Naive thymus-derived CD8-positive, alpha-beta T cell (primary cell): ENCODE results near the gene SLC39A11. TPM values are rescaled to one million over a fixed set of nuclear protein-coding genes. Genes with fewer than 3 reads are reported as not detected.

Experiments used
- ATAC-seq, 2 donors: fragments of 150-1000 bp; cut with Tn5 transposase in 1 of 2; sonication (Bioruptor Pico), chemical (Tn5 transposase) in 1 of 2; 1 replicate in 1 of 2; 2 replicates in 1 of 2; pipeline ENCODE4 v1.10.0; 2021; ENCODE audit warnings: mild to moderate bottlenecking in 2 of 2, moderate library complexity in 2 of 2
- POLR2A ChIA-PET: fragments of 350-600 bp; sonication (Branson Sonifier 250); formaldehyde crosslinking; loops from one replicate; lab custom pipeline; 2021; ENCODE audit warnings: antibody characterized with exemption; lab: Charles Lee
- DNase-seq, 10 donors: peaks; one replicate each; pipeline versions ENCODE4 v3.0.0 to v3.0.0-alpha.2; 2020 to 2022
- H3K27ac Mint-ChIP-seq, 10 donors: one replicate each; pipeline ENCODE4 v1.8.0; 2020 to 2022; ENCODE audit warnings: mild to moderate bottlenecking in 10 of 10, mixed read lengths in 10 of 10, moderate library complexity in 4 of 10, inconsistent platforms in 1 of 10
- H3K27me3 Mint-ChIP-seq, 5 donors: one replicate each; pipeline ENCODE4 v1.8.0; 2021 to 2022; ENCODE audit warnings: mixed read lengths in 5 of 5
- H3K36me3 Mint-ChIP-seq, 3 donors: one replicate each; pipeline ENCODE4 v1.8.0; 2020 to 2022; ENCODE audit warnings: mixed read lengths in 3 of 3, mild to moderate bottlenecking in 2 of 3, inconsistent platforms in 1 of 3
- H3K4me1 Mint-ChIP-seq, 4 donors: one replicate each; pipeline ENCODE4 v1.8.0; 2021 to 2022; ENCODE audit warnings: mixed read lengths in 4 of 4
- H3K4me3 Mint-ChIP-seq, 10 donors: one replicate each; pipeline ENCODE4 v1.8.0; 2020 to 2022; ENCODE audit warnings: mild to moderate bottlenecking in 10 of 10, mixed read lengths in 10 of 10, moderate library complexity in 6 of 10, inconsistent platforms in 1 of 10
- H3K9me3 Mint-ChIP-seq, 9 donors: one replicate each; pipeline ENCODE4 v1.8.0; 2020 to 2022; ENCODE audit warnings: mixed read lengths in 9 of 9, mild to moderate bottlenecking in 3 of 9, inconsistent platforms in 1 of 9, moderate library complexity in 1 of 9
- polyA plus RNA-seq, 3 donors: library from polyadenylated mRNA; unstranded; fragments of 300-500 nt; fragmentation: Illumina TruSeq; gene quantifications; one replicate each; pipeline ENCODE4 v1.2.3, GENCODE V29; 2021
- total RNA-seq, 8 experiments: library from RNA in 2 of 8; stranded (reverse) in 2 of 8; gene quantifications; one replicate each; pipeline ENCODE4 v1.2.3 and lab custom pipeline; 2021 to 2026

The SLC39A11 gene
- total and polyA plus RNA-seq, 5 experiments from 2014 or later = 6.2 to 14.4 (median 10.3) TPM

DNA sequence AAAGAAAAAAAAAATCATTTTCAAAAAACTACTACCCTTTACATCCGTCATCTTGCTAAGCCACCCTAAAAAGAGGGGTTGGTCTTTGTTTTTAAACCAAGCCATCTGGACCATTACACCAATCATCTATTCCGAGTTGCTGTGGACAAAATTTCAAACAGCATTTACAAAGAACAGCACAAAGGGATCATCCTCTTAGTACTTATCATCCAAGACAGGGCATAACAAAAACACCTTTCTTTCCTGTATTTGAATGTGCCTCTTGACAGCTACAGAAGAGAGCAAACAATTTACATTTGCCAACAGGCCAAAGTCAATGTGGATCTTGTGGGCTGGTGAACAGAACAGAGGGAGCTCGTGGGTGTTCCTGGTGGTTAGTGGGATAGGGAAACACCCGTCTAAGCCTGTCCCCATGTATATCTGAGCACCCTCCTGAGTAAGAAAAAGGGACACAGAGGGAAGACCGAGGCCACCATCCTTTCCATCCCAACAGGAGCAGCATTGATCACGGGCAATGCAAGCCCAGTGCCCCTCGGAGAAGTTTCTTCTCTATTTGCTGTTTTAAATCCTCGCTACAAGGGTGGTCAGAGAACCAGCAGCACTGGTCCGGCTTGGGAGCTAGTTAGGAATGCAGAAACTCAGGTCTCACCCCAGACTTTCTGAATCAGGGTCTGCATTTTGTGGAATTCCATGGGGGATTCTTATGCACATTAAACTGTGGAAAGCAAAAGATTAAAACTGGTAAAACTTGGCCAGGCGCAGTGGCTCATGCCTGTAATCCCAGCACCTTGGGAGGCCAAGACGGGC, 1.9 kb downstream of the SLC39A11 start:
- peaks cover 0 to 5% (median 0%) of the 10 kb centered on the region in 5 donors for H3K27me3 Mint-ChIP-seq
- DNase-seq (no peak), ATAC-seq (no peak)
- POLR2A ChIA-PET = no interaction called here
- H3K4me1 Mint-ChIP-seq = peaks cover 26 to 46% (median 42%) of the 10 kb centered on the region in 4 donors
- peak overlapping the region in 6 of 10 donors; percentile 1 to 87 (median 28) for H3K27ac Mint-ChIP-seq
- H3K4me3 Mint-ChIP-seq = peak overlapping the region; percentile 12 to 62 (median 38)
- no peaks in the 10 kb centered on the region for H3K9me3 Mint-ChIP-seq
- peaks cover 8 to 29% (median 20%) of the 10 kb centered on the region in 3 donors for H3K36me3 Mint-ChIP-seq

DNA sequence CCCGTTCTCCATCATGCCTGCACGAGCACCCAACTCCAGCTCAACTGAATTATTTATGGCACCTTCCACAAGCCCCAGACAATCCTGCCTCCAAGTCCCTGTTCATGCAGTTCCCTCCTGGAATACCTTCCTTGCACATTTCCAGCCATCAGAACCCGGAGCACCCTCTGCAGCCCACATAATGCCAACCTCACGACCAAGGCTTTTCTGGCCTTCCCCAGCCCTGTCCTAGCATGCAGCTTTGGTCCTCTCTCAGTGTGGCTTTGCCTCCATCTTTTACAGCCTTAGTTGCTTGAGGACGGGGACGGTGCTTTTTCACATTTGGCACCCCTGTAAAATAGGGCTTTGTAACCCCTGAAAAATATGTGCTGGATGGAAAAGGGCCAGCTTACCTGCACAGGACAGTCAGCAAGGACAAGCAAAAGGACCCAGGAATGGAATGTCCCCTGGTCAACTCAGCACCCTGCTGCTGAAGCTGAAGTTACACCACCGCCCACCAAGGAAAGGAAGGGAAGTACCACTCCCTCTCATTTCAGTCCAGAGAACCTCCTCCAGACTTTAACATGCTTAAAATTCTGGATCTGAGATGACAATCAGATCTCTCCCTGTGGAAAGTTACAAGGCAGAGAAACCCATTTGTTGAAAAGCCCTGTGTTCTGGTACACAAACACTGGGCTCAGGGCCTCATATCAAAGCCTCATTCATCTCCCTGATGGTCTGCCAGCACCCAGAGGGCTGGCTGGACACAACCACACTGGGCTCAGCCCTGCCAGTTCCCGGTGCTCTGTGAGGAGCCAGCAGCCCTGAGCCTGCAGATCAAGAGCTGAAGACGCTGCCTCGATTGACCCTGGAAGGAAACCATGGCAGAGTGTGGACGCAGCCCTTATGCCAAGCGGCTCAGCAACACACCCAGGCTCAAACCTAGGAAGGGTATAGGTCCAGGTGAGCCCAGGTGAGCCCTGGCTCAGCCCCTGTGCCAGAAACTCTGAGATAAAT, 2.9 kb downstream of the SLC39A11 start:
- Mint-ChIP-seq H3K4me3 (no peak overlapping the region), H3K36me3 (peaks cover 8 to 38% (median 24%) of the 10 kb centered on the region in 3 donors), H3K4me1 (peaks cover 26 to 46% (median 42%) of the 10 kb centered on the region in 4 donors), H3K9me3 (no peaks in the 10 kb centered on the region), H3K27me3 (no peaks in the 10 kb centered on the region), H3K27ac (peak overlapping the region in 1 of 10 donors; percentile 20)
- DNase-seq = no peak
- POLR2A ChIA-PET = no interaction called here
- ATAC-seq = no peak

DNA sequence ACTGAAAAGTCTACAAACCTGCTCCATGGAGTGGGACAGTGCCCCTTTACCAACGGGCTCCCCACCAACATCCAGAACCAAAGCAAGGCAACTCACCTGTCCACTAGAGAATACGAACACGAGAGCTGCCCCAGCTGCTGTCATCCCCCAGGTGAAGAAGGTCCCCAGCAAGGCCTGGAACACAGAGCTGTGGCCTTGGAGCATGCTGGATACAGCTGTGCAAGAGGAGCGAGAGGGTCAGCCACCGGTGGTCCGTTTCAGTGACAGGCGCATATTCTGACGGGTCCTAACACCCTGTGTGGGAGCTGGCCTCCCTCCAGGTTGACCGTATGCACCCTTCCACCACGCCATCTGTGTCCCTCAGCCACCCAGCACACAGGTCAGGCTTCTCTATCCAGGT, 3.9 kb downstream of the SLC39A11 start:
- no peak overlapping the region for H3K4me3 Mint-ChIP-seq
- no peaks in the 10 kb centered on the region for H3K27me3 Mint-ChIP-seq
- H3K36me3 Mint-ChIP-seq = peaks cover 11 to 49% (median 34%) of the 10 kb centered on the region in 3 donors
- POLR2A ChIA-PET = no interaction called here
- H3K27ac Mint-ChIP-seq = no peak overlapping the region
- ATAC-seq = no peak
- H3K9me3 Mint-ChIP-seq = peaks cover 0 to 3% (median 0%) of the 10 kb centered on the region in 9 donors
- no peak for DNase-seq
- peaks cover 26 to 46% (median 39%) of the 10 kb centered on the region in 4 donors for H3K4me1 Mint-ChIP-seq

DNA sequence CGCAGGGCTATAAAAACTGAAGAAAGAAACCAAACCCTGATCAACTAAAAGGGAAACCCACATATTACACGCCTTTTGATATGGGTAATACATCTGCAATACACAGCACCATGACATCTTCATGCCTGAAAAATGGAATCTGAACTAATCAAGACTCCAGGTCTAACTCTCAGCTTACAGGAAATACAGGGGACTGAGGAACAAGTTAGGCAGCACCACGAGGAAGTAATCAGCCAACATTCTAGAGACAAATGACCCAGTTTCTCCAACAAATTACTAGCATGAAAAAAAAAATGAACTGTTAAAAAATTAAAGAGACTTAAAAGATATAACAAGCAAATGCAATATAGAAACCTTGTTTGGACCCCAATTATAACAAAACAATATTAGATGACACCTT, 9.1 kb downstream of the SLC39A11 start:
- peak overlapping the region in 3 of 10 donors; percentile 29 to 79 (median 35) for H3K27ac Mint-ChIP-seq
- ATAC-seq (no peak), DNase-seq (no peak)
- peaks cover 0 to 21% (median 19%) of the 10 kb centered on the region in 4 donors for H3K4me1 Mint-ChIP-seq
- peaks cover 18 to 80% (median 64%) of the 10 kb centered on the region in 3 donors for H3K36me3 Mint-ChIP-seq
- H3K27me3 Mint-ChIP-seq = no peaks in the 10 kb centered on the region
- POLR2A ChIA-PET = no interaction called here
- H3K9me3 Mint-ChIP-seq = peaks cover 0 to 6% (median 0%) of the 10 kb centered on the region in 9 donors
- no peak overlapping the region for H3K4me3 Mint-ChIP-seq

DNA sequence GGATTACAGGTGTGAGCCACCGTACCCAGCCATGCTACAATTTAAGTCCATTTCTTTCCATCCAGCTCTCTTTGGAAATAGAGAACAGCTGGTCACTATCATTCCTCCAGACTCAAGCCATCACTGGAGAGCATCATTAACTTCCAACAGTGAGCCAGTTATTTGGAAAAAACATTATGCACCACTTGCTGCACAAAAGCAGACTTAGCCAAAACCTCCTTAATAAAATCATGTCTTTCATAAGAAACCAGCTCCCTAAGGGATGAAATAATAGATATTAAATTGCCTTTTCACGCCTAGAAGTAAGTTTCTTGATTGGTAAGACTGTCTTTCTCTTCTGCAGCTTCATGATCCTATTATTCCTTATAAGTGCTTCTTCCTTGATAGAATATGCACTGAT, 17.9 kb downstream of the SLC39A11 start:
- DNase-seq = no peak
- peaks cover 0 to 4% (median 0%) of the 10 kb centered on the region in 9 donors for H3K9me3 Mint-ChIP-seq
- H3K4me1 Mint-ChIP-seq = peaks cover 0 to 5% (median 0%) of the 10 kb centered on the region in 4 donors
- no peak for ATAC-seq
- no peak overlapping the region for H3K4me3 Mint-ChIP-seq
- H3K27ac Mint-ChIP-seq = no peak overlapping the region
- H3K36me3 Mint-ChIP-seq = peaks cover 10 to 54% (median 50%) of the 10 kb centered on the region in 3 donors
- H3K27me3 Mint-ChIP-seq = no peaks in the 10 kb centered on the region
- POLR2A ChIA-PET = no interaction called here

DNA sequence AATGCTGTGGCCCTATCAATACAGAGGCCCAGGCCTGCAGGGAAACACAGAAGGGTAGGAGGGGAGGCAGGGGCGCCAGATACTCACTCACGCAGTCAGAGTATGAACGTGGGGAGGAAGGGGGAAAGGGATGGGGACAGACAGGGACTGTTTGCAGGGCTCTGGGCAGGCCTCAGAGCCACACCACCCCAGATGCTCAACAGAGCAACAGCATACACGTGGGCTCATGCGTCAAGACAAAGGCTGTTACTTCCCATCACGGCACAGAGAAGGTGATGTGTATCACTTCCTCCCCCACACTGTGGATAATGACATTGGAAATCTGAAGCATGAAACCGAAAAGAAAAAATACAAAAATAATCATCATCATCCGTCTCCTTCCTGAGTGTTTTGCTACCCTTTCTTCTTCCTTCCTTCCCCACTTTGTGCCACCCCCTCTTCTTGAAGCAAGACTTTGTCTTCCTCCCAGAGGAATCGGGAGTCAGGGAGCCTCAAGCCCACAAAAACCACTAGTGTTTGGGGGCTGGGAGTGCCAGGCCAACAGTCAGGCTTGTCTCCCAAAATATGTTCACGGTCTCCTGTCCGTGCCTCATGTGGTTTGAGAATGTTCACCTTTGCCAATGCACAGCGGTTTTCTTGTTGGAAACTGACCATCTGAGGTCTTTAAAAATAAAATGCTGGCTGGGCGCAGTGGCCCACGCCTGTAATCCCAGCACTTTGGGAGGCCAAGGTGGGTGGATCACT, 20.1 kb downstream of the SLC39A11 start:
- POLR2A ChIA-PET = no interaction called here
- H3K27me3 Mint-ChIP-seq = no peaks in the 10 kb centered on the region
- ATAC-seq = no peak
- H3K27ac Mint-ChIP-seq = no peak overlapping the region
- H3K9me3 Mint-ChIP-seq = peaks cover 0 to 4% (median 0%) of the 10 kb centered on the region in 9 donors
- H3K36me3 Mint-ChIP-seq = peaks cover 22 to 51% (median 48%) of the 10 kb centered on the region in 3 donors
- no peak overlapping the region for H3K4me3 Mint-ChIP-seq
- DNase-seq = no peak
- H3K4me1 Mint-ChIP-seq = peaks cover 0 to 9% (median 4%) of the 10 kb centered on the region in 4 donors

DNA sequence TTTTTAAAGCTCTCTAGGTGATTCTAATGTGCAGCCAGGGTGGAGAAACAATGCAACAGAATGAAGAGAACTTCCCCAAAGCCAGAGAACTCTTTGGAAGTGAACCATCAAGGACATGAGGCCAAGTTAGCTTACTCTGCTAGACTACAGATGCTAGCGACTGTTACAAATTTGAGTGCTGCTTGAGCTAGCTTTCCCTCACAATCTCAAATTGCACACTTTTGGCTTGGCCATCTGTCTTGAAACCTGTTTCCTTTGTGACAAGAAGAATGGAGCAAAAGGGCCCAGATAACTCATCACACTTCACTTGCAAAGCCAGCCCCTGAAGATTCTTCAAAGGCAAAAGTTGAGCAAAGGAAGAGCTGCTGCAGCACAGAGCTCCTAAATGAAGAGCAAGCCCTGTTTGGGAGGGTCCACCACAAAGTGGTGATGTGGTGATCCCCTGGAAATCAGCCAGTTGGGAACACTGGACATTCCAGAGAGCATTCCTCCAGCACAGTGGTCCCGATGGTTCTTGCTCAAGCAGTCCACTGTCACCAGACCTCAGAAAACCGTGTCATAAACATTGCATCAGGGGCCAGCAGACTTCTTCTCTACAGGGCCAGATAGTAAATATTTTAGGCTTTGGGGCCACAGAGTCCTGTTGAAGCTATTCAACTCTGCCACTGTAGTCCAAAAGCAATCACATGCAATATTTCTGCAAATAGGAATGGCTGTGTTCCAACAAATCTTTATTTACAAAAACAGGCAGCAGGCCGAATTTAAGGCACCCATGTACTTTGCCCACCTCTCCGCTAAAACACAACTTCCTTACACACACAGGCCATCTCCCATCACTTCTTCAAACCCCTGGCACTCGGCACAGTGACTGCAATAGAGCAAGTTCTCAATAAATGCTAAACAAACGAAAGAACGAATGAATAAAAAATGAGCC, 21.2 kb downstream of the SLC39A11 start:
- Mint-ChIP-seq H3K4me1 (peaks cover 0 to 10% (median 5%) of the 10 kb centered on the region in 4 donors), H3K36me3 (peaks cover 26 to 56% (median 55%) of the 10 kb centered on the region in 3 donors)

DNA sequence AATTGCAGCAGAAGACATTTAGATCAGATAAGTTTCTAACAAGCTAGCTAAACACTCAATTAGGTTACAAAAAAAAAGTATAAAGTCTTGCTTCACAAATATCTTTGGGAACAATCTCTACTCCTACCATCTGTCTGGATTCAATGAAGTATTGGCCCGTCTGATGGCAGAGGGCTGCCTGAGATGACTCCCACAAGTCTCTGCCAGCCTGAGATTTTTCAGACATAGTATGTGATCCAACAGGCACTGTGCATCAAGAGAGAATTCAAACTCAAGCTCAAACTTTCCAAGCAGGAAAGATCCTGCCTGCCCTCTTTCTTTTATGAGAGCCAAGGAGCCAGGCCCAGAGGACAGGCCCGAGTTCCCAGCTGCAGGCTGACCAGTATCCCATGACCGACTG, 22.6 kb downstream of the SLC39A11 start:
- Mint-ChIP-seq H3K9me3 (peaks cover 0 to 7% (median 0%) of the 10 kb centered on the region in 9 donors), H3K27ac (no peak overlapping the region), H3K36me3 (peaks cover 26 to 48% (median 47%) of the 10 kb centered on the region in 3 donors), H3K4me3 (no peak overlapping the region), H3K27me3 (no peaks in the 10 kb centered on the region), H3K4me1 (peaks cover 1 to 13% (median 8%) of the 10 kb centered on the region in 4 donors)
- ATAC-seq (no peak), DNase-seq (no peak)
- POLR2A ChIA-PET = no interaction called here

More for the DNA sequence above, 21.2 kb downstream of the SLC39A11 start:
- Mint-ChIP-seq H3K4me3 (no peak overlapping the region), H3K27me3 (no peaks in the 10 kb centered on the region), H3K9me3 (peaks cover 0 to 7% (median 0%) of the 10 kb centered on the region in 9 donors), H3K27ac (no peak overlapping the region)
- no peak for DNase-seq
- POLR2A ChIA-PET = no interaction called here
- ATAC-seq = no peak

DNA sequence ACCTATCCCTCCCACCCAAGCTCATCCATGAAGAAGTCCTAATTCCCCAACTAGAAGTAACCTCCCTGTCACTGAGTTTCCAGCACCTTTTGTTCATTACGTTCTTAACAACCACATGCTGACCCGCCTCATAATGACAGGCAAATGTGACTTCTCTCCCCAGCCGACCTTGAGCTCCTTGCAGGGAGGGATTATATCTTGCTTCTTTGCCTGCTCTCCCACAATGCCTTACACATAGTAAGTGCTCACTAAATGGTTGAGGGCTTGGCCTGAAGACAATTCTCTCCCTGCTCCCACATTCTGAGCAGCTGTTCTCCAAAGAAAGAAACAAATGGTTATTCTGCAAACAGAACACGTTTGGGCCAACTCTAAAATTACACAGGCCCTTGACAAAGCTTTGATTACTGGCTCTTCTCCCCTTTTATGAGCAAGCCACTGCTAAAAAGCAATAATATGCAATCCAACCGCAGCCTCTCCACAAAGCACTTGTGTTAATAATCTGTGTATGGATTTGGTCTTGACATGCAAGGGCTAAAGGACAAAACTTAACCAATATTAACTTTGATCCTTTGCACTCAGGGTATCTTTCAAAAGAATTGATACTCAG, 23.2 kb downstream of the SLC39A11 start:
- no peaks in the 10 kb centered on the region for H3K27me3 Mint-ChIP-seq
- DNase-seq = no peak
- peaks cover 0 to 7% (median 0%) of the 10 kb centered on the region in 9 donors for H3K9me3 Mint-ChIP-seq
- H3K4me3 Mint-ChIP-seq = no peak overlapping the region
- H3K27ac Mint-ChIP-seq = no peak overlapping the region
- H3K36me3 Mint-ChIP-seq = peaks cover 26 to 47% (median 46%) of the 10 kb centered on the region in 3 donors
- POLR2A ChIA-PET = no interaction called here
- H3K4me1 Mint-ChIP-seq = peaks cover 7 to 15% (median 13%) of the 10 kb centered on the region in 4 donors
- no peak for ATAC-seq

DNA sequence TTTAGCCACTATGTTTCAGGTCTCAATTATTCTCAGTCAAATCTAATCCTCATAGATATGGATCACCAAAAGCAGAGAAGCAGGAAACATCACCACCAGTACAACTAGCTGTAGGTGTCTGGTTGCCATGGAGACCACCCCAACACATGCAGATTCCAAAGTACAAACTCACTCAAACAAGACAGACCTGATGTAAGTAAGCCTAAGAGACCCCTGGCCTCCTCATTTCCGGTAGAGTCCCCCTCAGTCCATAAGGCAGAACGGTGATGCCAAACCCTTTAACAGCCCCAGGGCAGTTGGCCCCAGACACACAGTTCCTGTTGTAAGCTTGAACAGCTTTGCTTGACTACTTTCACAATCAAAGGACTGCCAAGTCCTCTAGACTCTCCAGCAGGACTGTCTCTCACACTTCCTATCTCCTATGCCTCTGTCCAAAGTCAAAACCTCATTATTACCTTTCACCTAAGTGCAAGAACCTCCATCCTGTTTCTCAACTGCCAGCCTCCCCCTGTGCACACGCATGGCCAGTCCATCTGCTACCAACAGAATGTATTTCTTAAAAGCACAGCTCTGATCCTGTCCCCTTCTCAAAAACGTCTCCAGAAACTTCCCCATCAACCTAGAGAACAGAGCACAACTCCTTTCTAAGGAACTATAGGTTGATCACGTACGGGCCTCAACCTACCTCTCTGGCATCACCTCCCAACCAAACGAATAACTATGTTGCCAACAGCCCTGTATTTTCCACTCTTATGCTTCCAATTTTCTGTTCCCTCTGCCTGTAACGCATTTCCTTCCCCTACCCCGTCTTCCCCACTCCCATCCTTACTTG, 23.9 kb downstream of the SLC39A11 start:
- Mint-ChIP-seq H3K4me3 (no peak overlapping the region), H3K27me3 (no peaks in the 10 kb centered on the region), H3K27ac (peak overlapping the region in 2 of 10 donors; percentile 42 to 66), H3K9me3 (peaks cover 0 to 7% (median 0%) of the 10 kb centered on the region in 9 donors), H3K36me3 (peaks cover 26 to 44% (median 42%) of the 10 kb centered on the region in 3 donors), H3K4me1 (peaks cover 14 to 21% (median 16%) of the 10 kb centered on the region in 4 donors)
- POLR2A ChIA-PET = no interaction called here
- no peak for DNase-seq
- no peak for ATAC-seq
